ENCODE measurements around the gene CBARP. TPM values are rescaled to one million over a fixed set of nuclear protein-coding genes. Genes with fewer than 3 reads are reported as not detected.
A peak's percentile ranks its signal among the peaks of the same experiment; 100 is the strongest.

The CBARP gene
- total and polyA plus RNA-seq, 2 of the 13 experiments (the other 11 are each of a cell fraction or from before 2014, with no cell fraction given) = 1.2 to 1.4 TPM

DNA sequence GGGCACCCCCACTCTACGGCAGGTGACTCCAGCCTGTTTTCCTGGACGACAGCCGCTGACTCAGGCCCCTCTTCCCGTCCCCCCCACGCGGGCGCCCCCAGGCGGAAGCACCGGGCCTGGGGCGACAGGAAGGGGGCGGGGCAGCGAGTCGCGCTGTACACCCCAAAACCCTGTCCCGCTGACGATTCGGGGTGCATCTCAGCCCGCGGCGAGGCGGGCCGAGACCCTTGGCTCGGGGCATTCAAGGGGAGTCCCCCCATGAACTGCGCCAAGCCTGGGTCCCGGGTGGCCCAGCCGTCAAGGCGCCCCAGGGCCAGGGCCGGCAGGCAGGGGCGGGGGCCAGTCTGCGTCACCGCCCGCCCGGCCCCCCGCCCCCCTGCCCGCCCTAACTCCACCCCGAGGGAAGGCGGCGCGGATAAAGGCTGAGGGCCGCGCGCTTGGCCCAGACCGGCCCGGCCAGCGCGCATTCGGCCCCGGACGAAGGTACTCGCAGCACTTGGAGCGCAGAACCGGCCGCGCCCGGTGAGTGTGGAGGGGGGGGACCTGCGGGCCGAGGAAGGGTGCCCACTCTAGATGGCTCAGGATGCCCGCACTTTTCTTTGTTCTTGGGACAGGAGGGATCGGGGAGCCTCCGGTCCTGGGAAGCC, 10.5 kb upstream of the CBARP start, which contains the start of gene MIDN (continued):
- TF ChIP-seq GATAD2A (CRISPR knock-in tag; IDR thresholded peaks at IDR 0.05) (peak; percentile 44; the same call in 1 of the 2 replicates), ZNF891 (CRISPR knock-in tag; IDR thresholded peaks at IDR 0.05) (no peak), NAIF1 (CRISPR knock-in tag; IDR thresholded peaks at IDR 0.05; ENCODE audit: borderline replicate concordance) (no peak), ZNF205 (CRISPR knock-in tag; IDR thresholded peaks at IDR 0.05) (no peak; the same call in 1 of the 2 replicates), SYNCRIP (IDR thresholded peaks at IDR 0.05; ENCODE audit: insufficient read depth, low read depth, low read length) (no peak), RBFOX2 (IDR thresholded peaks at IDR 0.05; ENCODE audit: low read depth, low read length) (peak; percentile 84), ZNF468 (CRISPR knock-in tag; IDR thresholded peaks at IDR 0.05) (no peak), MAFF (IDR thresholded peaks at IDR 0.05; ENCODE audit: low read depth, low read length) (peak; percentile 18; the same call in 1 of the 2 replicates), PHF8 (CRISPR knock-in tag; IDR thresholded peaks at IDR 0.05) (peak; percentile 85), ZMYM3 (CRISPR knock-in tag; IDR thresholded peaks at IDR 0.05) (no peak; the same call in 1 of the 2 replicates), ZNF549 (CRISPR knock-in tag; IDR thresholded peaks at IDR 0.05) (no peak), ZMAT3 (CRISPR knock-in tag; conservative IDR thresholded peaks at IDR 0.05) (no peak; the same call in 1 of the 2 replicates), TBL1XR1 (IDR thresholded peaks at IDR 0.05; ENCODE audit: borderline replicate concordance, low read length, partially characterized antibody) (no peak), SRY (CRISPR knock-in tag; IDR thresholded peaks at IDR 0.05) (no peak; the same call in 1 of the 2 replicates), TCF12 (IDR thresholded peaks at IDR 0.05) (no peak), TCF12 (CRISPR knock-in tag; IDR thresholded peaks at IDR 0.05) (peak; percentile 75; the same call in 1 of the 2 replicates), NR2F2 (IDR thresholded peaks at IDR 0.05; ENCODE audit: borderline replicate concordance, low read depth) (no peak)
- TF ChIP-seq, protein P1, sequence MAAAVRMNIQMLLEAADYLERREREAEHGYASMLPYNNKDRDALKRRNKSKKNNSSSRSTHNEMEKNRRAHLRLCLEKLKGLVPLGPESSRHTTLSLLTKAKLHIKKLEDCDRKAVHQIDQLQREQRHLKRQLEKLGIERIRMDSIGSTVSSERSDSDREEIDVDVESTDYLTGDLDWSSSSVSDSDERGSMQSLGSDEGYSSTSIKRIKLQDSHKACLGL (CRISPR knock-in tag; IDR thresholded peaks at IDR 0.05) = peak; percentile 78
- TF ChIP-seq, protein P2, sequence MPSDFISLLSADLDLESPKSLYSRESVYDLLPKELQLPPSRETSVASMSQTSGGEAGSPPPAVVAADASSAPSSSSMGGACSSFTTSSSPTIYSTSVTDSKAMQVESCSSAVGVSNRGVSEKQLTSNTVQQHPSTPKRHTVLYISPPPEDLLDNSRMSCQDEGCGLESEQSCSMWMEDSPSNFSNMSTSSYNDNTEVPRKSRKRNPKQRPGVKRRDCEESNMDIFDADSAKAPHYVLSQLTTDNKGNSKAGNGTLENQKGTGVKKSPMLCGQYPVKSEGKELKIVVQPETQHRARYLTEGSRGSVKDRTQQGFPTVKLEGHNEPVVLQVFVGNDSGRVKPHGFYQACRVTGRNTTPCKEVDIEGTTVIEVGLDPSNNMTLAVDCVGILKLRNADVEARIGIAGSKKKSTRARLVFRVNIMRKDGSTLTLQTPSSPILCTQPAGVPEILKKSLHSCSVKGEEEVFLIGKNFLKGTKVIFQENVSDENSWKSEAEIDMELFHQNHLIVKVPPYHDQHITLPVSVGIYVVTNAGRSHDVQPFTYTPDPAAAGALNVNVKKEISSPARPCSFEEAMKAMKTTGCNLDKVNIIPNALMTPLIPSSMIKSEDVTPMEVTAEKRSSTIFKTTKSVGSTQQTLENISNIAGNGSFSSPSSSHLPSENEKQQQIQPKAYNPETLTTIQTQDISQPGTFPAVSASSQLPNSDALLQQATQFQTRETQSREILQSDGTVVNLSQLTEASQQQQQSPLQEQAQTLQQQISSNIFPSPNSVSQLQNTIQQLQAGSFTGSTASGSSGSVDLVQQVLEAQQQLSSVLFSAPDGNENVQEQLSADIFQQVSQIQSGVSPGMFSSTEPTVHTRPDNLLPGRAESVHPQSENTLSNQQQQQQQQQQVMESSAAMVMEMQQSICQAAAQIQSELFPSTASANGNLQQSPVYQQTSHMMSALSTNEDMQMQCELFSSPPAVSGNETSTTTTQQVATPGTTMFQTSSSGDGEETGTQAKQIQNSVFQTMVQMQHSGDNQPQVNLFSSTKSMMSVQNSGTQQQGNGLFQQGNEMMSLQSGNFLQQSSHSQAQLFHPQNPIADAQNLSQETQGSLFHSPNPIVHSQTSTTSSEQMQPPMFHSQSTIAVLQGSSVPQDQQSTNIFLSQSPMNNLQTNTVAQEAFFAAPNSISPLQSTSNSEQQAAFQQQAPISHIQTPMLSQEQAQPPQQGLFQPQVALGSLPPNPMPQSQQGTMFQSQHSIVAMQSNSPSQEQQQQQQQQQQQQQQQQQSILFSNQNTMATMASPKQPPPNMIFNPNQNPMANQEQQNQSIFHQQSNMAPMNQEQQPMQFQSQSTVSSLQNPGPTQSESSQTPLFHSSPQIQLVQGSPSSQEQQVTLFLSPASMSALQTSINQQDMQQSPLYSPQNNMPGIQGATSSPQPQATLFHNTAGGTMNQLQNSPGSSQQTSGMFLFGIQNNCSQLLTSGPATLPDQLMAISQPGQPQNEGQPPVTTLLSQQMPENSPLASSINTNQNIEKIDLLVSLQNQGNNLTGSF (CRISPR knock-in tag; IDR thresholded peaks at IDR 0.05) = no peak
- TF ChIP-seq, protein P3, sequence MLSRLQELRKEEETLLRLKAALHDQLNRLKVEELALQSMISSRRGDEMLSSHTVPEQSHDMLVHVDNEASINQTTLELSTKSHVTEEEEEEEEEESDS (CRISPR knock-in tag; IDR thresholded peaks at IDR 0.05; ENCODE audit: borderline replicate concordance) = peak; percentile 35; the same call in 1 of the 2 replicates
- TF ChIP-seq, protein P4, sequence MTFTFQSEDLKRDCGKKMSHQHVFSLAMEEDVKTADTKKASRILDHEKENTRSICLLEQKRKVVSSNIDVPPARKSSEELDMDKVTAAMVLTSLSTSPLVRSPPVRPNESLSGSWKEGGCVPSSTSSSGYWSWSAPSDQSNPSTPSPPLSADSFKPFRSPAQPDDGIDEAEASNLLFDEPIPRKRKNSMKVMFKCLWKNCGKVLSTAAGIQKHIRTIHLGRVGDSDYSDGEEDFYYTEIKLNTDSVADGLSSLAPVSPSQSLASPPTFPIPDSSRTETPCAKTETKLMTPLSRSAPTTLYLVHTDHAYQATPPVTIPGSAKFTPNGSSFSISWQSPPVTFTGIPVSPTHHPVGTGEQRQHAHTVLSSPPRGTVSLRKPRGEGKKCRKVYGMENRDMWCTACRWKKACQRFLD (CRISPR knock-in tag; IDR thresholded peaks at IDR 0.05; ENCODE audit: borderline replicate concordance) = 0 out of 2 replicates have a peak, but pooled peaks have one; percentile 38
